Erythroblast (primary cell): ENCODE data around the gene SHB.

Source experiments
- GATA1 ChIP-seq: IDR thresholded peaks from 2 replicates; pipeline ENCODE4 v1.6.1; 2011; ENCODE audit warnings: low read depth, mild to moderate bottlenecking, control low read depth, low read length, moderate library complexity
- POLR2A ChIP-seq: IDR thresholded peaks from 2 replicates; pipeline ENCODE4 v1.6.1; 2011; ENCODE audit warnings: mild to moderate bottlenecking, low read length

DNA sequence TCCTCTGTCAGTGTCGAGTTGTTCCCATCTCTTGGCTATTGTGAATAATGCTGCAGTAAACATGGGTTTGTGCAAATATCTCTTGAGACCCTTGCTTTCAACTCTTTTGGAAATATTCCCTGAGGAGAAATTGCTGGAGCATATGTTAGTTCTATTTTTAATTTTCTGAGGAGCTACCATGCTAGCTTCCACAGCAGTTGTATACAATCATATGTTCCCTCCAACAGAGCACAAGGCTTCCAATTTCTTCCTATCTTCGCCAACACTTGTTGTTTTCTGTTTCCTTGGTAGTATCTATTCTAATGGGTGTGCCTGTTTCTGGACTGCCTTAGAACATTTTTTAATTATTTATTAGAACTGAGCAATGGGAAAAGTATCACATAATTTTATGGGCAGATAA lies 23.6 kb upstream of the SHB start:
- TF ChIP-seq POLR2A (no peak), GATA1 (no peak)
